Stomach smooth muscle (tissue), 2 donors: ENCODE results near the gene ESYT3.
"Not testable (repeated sequence)": the region's sequence is repeated elsewhere in the genome, so short reads cannot be mapped to it uniquely, and the experiment has no call there.

Experiments used
- H3K27ac ChIP-seq: one replicate; pipeline ENCODE4 v1.7.0; 2013; ENCODE audit warnings: mild to moderate bottlenecking, low read length, inconsistent platforms
- H3K27me3 ChIP-seq, 2 donors: one replicate each; pipeline ENCODE4 v1.7.0; 2013; ENCODE audit warnings: low read length in 2 of 2; ENCODE audit not compliant: insufficient read depth in 2 of 2, control insufficient read depth in 1 of 2
- H3K36me3 ChIP-seq, 2 donors: one replicate each; pipeline ENCODE4 v1.7.0; 2013; ENCODE audit warnings: low read length in 2 of 2; ENCODE audit not compliant: control insufficient read depth in 2 of 2, insufficient read depth in 2 of 2
- H3K4me1 ChIP-seq: one replicate; pipeline ENCODE4 v1.7.0; 2013; ENCODE audit warnings: low read length; ENCODE audit not compliant: control insufficient read depth, insufficient read depth
- H3K4me3 ChIP-seq, 2 donors: one replicate each; pipeline ENCODE4 v1.7.0; 2013; ENCODE audit warnings: low read length in 2 of 2
- H3K9ac ChIP-seq, 2 donors: one replicate each; pipeline ENCODE4 v1.7.0; 2013; ENCODE audit warnings: low read length in 2 of 2, mild to moderate bottlenecking in 1 of 2
- H3K9me3 ChIP-seq, 2 donors: one replicate each; pipeline ENCODE4 v1.7.0; 2013; ENCODE audit warnings: low read length in 2 of 2; ENCODE audit not compliant: control insufficient read depth in 2 of 2
- donor health status: healthy.
- donor health status: Pancreatic carcinoma.

Gene ESYT3

DNA sequence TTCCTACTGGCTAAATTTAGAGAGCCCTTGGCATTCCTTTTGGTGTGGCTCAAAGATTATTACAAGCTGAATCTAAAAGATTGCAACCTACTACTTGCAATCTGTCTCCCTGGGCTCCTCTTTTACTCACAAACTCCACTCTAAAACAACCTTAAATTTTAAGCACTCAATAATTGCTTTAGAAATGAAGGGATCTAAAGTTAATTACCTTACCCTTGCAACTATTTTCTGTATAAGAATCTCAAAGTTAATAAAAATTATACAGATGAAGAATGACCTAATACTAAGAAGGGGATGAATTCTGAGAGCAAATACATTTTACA lies 60.2 kb downstream of the ESYT3 start:
- no peaks in the 10 kb centered on the region for H3K9me3 ChIP-seq
- no peak overlapping the region for H3K27ac ChIP-seq
- H3K9ac ChIP-seq: no peak overlapping the region
- H3K36me3 ChIP-seq: peaks cover 3 to 9% of the 10 kb centered on the region in 2 donors
- H3K27me3 ChIP-seq: no peaks in the 10 kb centered on the region
- H3K4me3 ChIP-seq: no peak overlapping the region
- H3K4me1 ChIP-seq: no peaks in the 10 kb centered on the region

DNA sequence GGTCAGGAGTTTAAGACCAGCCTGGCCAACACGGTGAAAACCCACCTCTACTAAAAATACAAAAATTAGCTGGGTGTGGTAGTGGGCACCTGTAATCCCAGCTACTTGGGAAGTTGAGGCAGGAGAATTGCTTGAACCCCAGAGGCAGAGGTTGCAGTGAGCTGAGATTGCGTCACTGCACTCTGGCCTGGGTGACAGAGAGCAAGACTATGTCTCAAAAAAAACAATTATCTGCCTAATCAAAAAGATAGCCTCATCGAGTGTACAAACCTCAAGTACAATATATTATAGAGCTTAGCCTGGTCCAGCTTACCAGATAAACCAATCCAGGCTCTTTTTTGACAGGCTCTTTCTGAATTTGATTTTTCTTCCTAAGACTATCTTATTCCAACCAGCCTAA lies 61.2 kb downstream of the ESYT3 start:
- not testable (repeated sequence) for H3K27ac ChIP-seq, H3K27me3 ChIP-seq

DNA sequence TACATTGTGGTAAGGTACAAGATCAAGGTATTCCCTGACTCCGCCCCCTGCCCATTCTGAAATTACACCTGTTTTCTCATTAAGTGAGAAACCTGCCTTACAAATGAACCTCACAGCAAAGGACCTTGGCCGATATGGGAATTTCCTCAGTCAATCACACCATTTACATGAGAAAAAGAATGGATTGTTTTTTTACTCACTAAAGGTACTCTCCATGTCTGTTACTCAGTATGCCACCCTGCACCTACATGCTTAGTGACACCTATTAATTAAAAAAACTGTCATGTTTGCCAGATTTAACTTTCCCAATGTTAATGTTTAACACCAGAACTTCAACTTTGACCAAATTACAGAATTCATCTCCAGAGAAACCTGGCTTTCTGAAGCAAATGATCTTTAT lies 62.0 kb downstream of the ESYT3 start:
- H3K9ac ChIP-seq: no peak overlapping the region
- H3K27ac ChIP-seq: no peak overlapping the region
- no peaks in the 10 kb centered on the region for H3K9me3 ChIP-seq

More for the DNA sequence above, 61.2 kb downstream of the ESYT3 start:
- not testable (repeated sequence) for H3K4me3 ChIP-seq, H3K9me3 ChIP-seq, H3K9ac ChIP-seq, H3K4me1 ChIP-seq
- peaks cover 7 to 11% of the 10 kb centered on the region in 2 donors for H3K36me3 ChIP-seq

DNA sequence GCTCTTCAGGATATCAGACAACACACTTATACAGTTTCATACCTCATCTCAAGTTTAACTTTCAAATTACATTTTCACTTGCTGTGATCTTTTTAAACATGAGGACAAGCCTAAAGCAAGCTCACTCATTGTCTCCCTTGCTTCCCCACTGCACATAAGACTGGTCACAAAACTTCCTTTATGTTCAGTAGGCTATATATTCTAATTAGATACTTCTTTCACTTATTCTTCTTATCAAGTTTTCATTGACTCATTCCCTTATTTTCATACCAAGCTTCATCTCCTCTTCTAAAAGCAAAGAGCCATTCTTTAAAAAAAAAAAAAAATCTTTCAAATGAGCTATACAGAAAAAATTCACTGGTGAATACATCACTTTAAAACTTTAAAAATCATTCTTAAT lies 62.6 kb downstream of the ESYT3 start:
- Histone ChIP-seq H3K9ac (no peak overlapping the region), H3K27me3 (no peaks in the 10 kb centered on the region), H3K4me1 (no peaks in the 10 kb centered on the region), H3K36me3 (peaks cover 7 to 11% of the 10 kb centered on the region in 2 donors), H3K27ac (no peak overlapping the region), H3K4me3 (no peak overlapping the region), H3K9me3 (no peaks in the 10 kb centered on the region)

More for the DNA sequence above, 62.0 kb downstream of the ESYT3 start:
- no peaks in the 10 kb centered on the region for H3K27me3 ChIP-seq
- peaks cover 7 to 11% of the 10 kb centered on the region in 2 donors for H3K36me3 ChIP-seq
- no peaks in the 10 kb centered on the region for H3K4me1 ChIP-seq
- H3K4me3 ChIP-seq: no peak overlapping the region

DNA sequence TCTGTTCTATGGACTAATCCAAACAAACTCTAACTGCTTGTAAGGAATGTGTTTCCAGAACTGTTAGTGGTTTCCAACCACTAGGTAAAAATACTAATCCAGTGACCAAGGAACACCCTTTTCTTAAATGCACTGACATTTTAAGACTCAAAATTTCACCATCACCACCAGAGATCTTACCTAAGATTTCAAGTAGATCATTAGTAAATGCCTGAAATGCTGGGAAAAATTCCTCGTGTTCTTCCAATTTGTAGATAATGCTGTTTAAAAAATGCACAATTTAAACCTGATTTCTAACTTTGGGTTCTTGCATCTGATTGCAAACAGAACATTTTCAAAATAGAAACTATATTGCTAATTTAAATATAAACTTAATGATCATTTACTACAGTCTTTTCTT lies 63.4 kb downstream of the ESYT3 start:
- peaks cover 7 to 9% of the 10 kb centered on the region in 2 donors for H3K36me3 ChIP-seq
- H3K9me3 ChIP-seq: no peaks in the 10 kb centered on the region
- H3K4me1 ChIP-seq: no peaks in the 10 kb centered on the region
- H3K4me3 ChIP-seq: no peak overlapping the region
- H3K9ac ChIP-seq: no peak overlapping the region
- H3K27ac ChIP-seq: no peak overlapping the region
- H3K27me3 ChIP-seq: no peaks in the 10 kb centered on the region

DNA sequence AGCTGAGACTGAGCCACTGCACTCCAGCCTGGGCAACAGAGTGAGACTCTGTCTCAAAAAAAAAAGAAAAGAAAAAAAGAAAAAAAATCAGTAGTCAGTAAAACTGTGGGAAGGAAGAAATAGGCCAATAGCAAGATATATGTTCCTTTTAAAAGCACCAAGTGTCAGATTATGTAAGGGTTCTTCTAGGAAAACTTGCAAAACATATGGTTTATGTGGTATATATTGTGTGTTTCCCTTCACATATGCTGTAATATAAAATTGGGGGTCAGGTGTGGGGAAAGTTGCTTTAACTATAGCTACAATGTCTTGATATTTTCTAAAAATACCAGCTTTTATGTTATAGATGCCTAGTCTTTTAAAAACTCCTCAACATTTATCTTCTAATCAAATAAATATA lies 64.6 kb downstream of the ESYT3 start:
- no peak overlapping the region for H3K4me3 ChIP-seq
- peaks cover 7 to 9% of the 10 kb centered on the region in 2 donors for H3K36me3 ChIP-seq
- H3K9ac ChIP-seq: no peak overlapping the region

DNA sequence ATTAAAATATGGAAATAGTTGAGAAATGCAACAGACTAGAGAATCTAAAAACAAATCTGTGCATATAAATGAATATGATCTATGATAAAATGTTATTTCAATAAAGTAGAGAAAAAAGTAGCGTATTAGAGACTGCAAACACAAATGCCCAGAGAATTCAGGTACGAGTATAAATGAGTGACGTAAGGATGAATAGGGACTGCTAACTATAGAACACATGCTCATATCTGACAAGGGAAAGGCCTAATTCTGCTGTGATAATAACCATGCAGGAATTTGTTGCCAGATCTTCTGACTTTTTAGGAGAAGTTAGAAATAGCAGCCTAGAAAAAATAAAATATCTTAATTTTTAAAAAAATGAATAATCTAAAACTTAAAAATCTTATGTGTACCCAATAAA lies 73.1 kb downstream of the ESYT3 start:
- Histone ChIP-seq H3K36me3 (peaks cover 2% of the 10 kb centered on the region in 2 donors), H3K4me3 (no peak overlapping the region), H3K27ac (no peak overlapping the region), H3K9me3 (no peaks in the 10 kb centered on the region), H3K4me1 (no peaks in the 10 kb centered on the region), H3K27me3 (no peaks in the 10 kb centered on the region), H3K9ac (no peak overlapping the region)

More for the DNA sequence above, 64.6 kb downstream of the ESYT3 start:
- no peaks in the 10 kb centered on the region for H3K27me3 ChIP-seq
- H3K9me3 ChIP-seq: no peaks in the 10 kb centered on the region
- no peak overlapping the region for H3K27ac ChIP-seq
- no peaks in the 10 kb centered on the region for H3K4me1 ChIP-seq

DNA sequence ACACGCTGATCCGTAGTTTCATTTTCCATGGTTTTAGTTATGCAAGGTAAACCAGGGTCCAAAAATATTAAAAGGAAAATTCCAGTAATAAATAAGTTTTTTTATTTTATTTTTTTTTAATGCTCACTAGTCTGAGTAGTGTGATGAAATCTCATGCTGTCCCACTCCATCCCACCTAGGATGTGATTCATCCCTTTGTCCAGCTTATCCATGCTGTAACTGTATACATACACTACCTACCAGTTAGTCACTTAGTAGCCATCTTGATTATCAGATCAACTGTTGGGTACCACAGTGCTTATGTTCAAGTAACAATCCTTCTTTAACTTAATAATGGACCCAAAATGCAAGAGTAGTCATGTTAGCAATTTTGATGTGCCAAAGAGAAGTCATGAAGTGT lies 75.2 kb downstream of the ESYT3 start:
- H3K4me1 ChIP-seq: no peaks in the 10 kb centered on the region
- H3K27ac ChIP-seq: no peak overlapping the region
- no peak overlapping the region for H3K9ac ChIP-seq
- H3K9me3 ChIP-seq: no peaks in the 10 kb centered on the region
- H3K36me3 ChIP-seq: peaks cover 0 to 2% of the 10 kb centered on the region in 2 donors
- no peak overlapping the region for H3K4me3 ChIP-seq
- H3K27me3 ChIP-seq: no peaks in the 10 kb centered on the region

DNA sequence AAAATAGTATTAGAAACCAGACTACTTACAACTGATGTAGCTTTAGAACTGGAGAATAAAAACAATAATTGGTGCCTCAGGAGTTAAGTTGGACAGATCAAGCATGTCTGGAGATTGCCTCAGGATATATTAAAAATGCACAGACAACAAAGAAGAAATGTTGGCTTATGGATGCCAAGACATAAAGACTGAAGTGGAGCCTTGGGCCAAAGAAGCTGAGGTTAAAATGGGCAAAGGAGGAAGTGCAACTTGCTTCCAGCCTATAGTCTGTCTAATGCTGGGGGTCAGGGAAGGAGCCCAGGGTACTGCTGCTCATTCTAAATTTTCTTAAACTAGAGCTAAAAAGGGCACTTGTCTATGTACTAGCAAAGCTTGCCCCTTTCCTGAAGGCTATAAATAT lies 77.5 kb downstream of the ESYT3 start:
- H3K9ac ChIP-seq: no peak overlapping the region
- H3K4me1 ChIP-seq: no peaks in the 10 kb centered on the region
- peaks cover 0 to 2% of the 10 kb centered on the region in 2 donors for H3K36me3 ChIP-seq
- no peaks in the 10 kb centered on the region for H3K27me3 ChIP-seq
- H3K27ac ChIP-seq: no peak overlapping the region
- no peak overlapping the region for H3K4me3 ChIP-seq
- no peaks in the 10 kb centered on the region for H3K9me3 ChIP-seq

DNA sequence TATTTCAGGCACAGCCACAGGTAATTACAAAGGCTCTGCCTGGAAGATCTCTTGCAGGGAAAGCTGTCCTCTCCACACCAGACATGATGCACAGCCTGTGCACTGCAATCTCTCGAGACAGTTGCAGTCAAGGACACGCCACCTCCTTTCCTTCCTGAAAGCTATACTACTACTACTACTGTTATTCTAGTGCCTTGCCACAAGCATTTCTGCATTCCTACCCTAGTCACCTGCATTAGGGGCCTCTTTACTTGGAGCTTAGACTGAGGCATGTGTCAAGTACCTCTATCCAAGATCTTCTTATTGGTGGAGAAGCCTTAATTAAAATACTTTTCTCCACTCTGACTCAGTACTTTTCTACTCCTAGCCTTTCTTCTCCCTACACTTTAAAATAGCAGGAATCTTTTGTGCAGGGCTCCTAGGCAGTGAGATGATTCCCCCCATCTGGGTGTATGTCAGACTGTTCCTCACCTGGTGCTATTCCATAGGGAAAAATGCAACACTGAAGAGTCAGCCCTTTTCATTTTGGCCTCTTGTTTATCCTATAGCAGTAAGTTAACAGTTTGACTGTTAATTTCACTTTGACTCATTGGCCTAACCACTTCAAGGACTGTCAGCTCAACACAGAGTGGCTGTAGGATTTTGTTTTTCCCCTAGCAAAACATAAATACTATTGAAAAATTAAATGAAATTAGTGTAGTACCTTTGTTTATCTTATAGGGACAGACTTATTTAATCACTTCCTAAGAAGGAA lies 78.9 kb downstream of the ESYT3 start:
- H3K27me3 ChIP-seq: no peaks in the 10 kb centered on the region
- H3K9ac ChIP-seq: no peak overlapping the region
- H3K27ac ChIP-seq: no peak overlapping the region
- peaks cover 4% of the 10 kb centered on the region in 2 donors for H3K36me3 ChIP-seq
- peaks cover 0 to 7% of the 10 kb centered on the region in 2 donors for H3K9me3 ChIP-seq
- no peak overlapping the region for H3K4me3 ChIP-seq
- H3K4me1 ChIP-seq: no peaks in the 10 kb centered on the region

DNA sequence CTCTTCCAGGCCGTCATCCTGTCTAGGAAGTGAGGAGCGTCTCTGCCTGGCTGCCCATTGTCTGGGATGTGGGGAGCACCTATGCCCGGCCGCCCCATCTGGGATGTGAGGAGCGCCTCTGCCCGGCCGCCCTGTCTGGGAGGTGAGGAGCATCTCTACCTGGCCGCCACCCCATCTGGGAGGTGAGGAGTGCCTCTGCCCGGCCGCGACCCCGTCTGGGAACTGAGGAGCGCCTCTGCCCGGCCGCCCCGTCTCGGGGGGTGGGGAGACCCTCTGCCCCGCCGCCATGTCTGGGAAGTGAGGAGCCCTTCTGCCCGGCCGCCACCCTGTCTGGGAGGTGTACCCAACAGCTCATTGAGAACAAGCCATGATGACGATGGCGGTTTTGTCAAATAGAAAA lies 87.0 kb downstream of the ESYT3 start:
- not testable (repeated sequence) for H3K4me3 ChIP-seq, H3K27me3 ChIP-seq, H3K4me1 ChIP-seq, H3K9me3 ChIP-seq, H3K9ac ChIP-seq, H3K27ac ChIP-seq, H3K36me3 ChIP-seq
